Tibial nerve (tissue), 4 donors: ENCODE results near the gene FBF1. TPM values are rescaled to one million over a fixed set of nuclear protein-coding genes. Genes with fewer than 3 reads are reported as not detected.

Source experiments
- DNase-seq, 2 donors: peaks; one replicate each; pipeline ENCODE4 v3.0.0-alpha.2; 2019; ENCODE audit warnings: low spot score in 2 of 2
- H3K27ac ChIP-seq, 4 donors: fragments of 200-600 bp; sonication (generic) in 3 of 4; one replicate each; pipeline ENCODE4 v1.5.1; 2017 to 2019; ENCODE audit warnings: mild to moderate bottlenecking in 1 of 4
- H3K27me3 ChIP-seq, 2 donors: fragments of 200-600 bp; sonication (generic) in 1 of 2; one replicate each; pipeline versions ENCODE4 v1.5.1 to v1.6.0; 2017 to 2019
- H3K36me3 ChIP-seq, 3 donors: fragments of 200-600 bp; sonication (generic); one replicate each; pipeline ENCODE4 v1.5.1; 2018 to 2019
- H3K4me1 ChIP-seq, 4 donors: fragments of 200-600 bp; sonication (generic) in 3 of 4; one replicate each; pipeline ENCODE4 v1.5.1; 2017 to 2019
- H3K4me3 ChIP-seq, 4 donors: fragments of 200-600 bp; sonication (generic) in 3 of 4; one replicate each; pipeline ENCODE4 v1.5.1; 2017 to 2019; ENCODE audit warnings: mild to moderate bottlenecking in 1 of 4, moderate library complexity in 1 of 4
- H3K9me3 ChIP-seq, 4 donors: fragments of 200-600 bp; sonication (generic) in 3 of 4; one replicate each; pipeline ENCODE4 v1.5.1; 2017 to 2019
- EP300 ChIP-seq, 2 donors: sonication (generic); formaldehyde crosslinking; IDR thresholded peaks; one replicate each; pipeline ENCODE4 v1.6.1; 2017; ENCODE audit warnings: antibody characterized with exemption in 2 of 2, mild to moderate bottlenecking in 1 of 2
- POLR2A ChIP-seq, 2 donors: fragments of 450-650 bp; IDR thresholded peaks; one replicate each; pipeline ENCODE4 v1.6.1; 2017; ENCODE audit warnings: antibody characterized with exemption in 2 of 2, mild to moderate bottlenecking in 2 of 2, moderate library complexity in 2 of 2
- WGBS, 2 donors: methylation state at CpG; one replicate each; pipeline ENCODE4 v1.1.5; 2018; 5-methylcytosine and 5-hydroxymethylcytosine counted together
- total RNA-seq, 4 donors: library from RNA; depleted of rRNA; stranded (reverse); fragments of >200 nt; gene quantifications; one replicate each; pipeline ENCODE4 v1.1.0, GENCODE V29; 2016
- TF ChIP-seq, protein P1 (sequence below), 5 experiments: fragments of 200-600 bp in 3 of 5; fragments of 450-650 bp in 2 of 5; sonication (generic) in 3 of 5; IDR thresholded peaks; one replicate each; pipeline ENCODE4 v1.5.1; 2016 to 2019; ENCODE audit warnings: antibody characterized with exemption in 5 of 5, mild to moderate bottlenecking in 3 of 5, moderate library complexity in 2 of 5

Gene FBF1
- total RNA-seq, 4 donors from 2014 or later: 19.9 to 32.4 (median 25.7) TPM

DNA sequence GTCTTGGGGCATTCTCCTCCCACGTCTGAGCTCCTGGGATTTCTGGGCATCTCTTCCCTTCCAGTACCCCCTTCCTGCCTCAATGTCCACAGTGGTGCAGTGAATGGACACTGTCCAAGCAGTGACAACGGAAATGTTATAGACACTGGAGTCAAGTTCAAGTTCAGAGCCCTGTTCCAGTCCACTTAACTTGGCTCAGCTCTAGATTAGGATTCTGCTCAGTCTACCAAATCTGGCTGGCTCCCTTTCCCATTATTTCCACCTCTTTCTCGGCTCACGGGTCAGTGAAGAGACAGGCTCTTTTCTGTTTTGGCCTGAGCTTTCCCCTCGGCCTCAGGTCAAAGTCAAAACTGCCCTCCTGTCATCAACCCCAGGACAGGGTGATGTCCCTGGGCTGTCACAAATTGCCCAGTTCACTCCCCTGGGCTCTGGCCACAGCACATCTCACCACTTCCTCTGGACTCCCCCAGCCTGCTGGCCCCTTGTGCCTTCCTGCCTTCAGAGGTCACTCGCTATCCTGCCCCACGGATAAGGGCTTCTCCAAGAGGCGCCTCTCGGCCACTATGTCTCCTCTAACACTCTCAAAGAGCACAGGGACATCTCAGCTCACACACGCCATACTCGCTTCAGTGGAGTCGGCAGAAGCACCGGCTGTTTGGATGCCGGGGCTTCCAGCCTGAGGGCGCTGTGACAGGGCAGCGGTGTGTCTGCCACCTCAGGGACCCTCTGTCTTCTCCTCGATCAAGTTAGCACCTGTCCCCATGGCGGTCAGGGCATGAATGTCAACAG lies 18.5 kb downstream of the FBF1 start:
- TF ChIP-seq, protein P1, sequence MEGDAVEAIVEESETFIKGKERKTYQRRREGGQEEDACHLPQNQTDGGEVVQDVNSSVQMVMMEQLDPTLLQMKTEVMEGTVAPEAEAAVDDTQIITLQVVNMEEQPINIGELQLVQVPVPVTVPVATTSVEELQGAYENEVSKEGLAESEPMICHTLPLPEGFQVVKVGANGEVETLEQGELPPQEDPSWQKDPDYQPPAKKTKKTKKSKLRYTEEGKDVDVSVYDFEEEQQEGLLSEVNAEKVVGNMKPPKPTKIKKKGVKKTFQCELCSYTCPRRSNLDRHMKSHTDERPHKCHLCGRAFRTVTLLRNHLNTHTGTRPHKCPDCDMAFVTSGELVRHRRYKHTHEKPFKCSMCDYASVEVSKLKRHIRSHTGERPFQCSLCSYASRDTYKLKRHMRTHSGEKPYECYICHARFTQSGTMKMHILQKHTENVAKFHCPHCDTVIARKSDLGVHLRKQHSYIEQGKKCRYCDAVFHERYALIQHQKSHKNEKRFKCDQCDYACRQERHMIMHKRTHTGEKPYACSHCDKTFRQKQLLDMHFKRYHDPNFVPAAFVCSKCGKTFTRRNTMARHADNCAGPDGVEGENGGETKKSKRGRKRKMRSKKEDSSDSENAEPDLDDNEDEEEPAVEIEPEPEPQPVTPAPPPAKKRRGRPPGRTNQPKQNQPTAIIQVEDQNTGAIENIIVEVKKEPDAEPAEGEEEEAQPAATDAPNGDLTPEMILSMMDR (IDR thresholded peaks at IDR 0.05): no peak
- TF ChIP-seq POLR2A (IDR thresholded peaks at IDR 0.05): no peak
- no peak for TF ChIP-seq EP300 (IDR thresholded peaks at IDR 0.05)

DNA sequence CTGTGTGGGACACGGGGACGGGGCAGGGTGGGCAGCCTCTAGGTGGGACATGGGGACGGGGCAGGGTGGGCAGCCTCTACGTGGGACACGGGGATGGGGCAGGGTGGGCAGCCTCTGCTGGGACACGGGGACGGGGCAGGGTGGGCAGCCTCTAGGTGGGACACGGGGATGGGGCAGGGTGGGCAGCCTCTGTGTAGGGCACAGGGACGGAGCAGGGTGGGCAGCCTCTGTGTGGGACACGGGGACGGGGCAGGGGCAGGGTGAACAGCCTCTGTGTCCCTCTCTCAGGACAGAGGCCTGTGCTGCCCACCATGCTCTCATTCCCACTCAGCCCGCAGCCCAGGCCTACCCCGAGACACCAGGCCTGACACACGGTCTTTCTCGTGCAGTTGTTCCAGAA lies 19.2 kb downstream of the FBF1 start:
- TF ChIP-seq POLR2A (IDR thresholded peaks at IDR 0.05) (no peak), EP300 (IDR thresholded peaks at IDR 0.05) (no peak)
- TF ChIP-seq, protein P1 (IDR thresholded peaks at IDR 0.05): no peak
- Histone ChIP-seq H3K27ac (no peak overlapping the region), H3K36me3 (peaks cover 0 to 99% (median 0%) of the 10 kb centered on the region in 3 donors), H3K9me3 (no peaks in the 10 kb centered on the region), H3K4me1 (no peaks in the 10 kb centered on the region), H3K27me3 (no peaks in the 10 kb centered on the region), H3K4me3 (no peak overlapping the region)
- 88 to 92% methylated on average over 13 to 14 of the region's 15 CpGs for WGBS, 2 donors
- no peak for DNase-seq

More for the DNA sequence above, 18.5 kb downstream of the FBF1 start:
- H3K4me1 ChIP-seq: no peaks in the 10 kb centered on the region
- H3K9me3 ChIP-seq: no peaks in the 10 kb centered on the region
- WGBS, 2 donors: 78 to 81% methylated on average over 18 of the region's 18 CpGs
- no peak for DNase-seq
- peaks cover 0 to 99% (median 0%) of the 10 kb centered on the region in 3 donors for H3K36me3 ChIP-seq
- H3K27ac ChIP-seq: no peak overlapping the region
- H3K27me3 ChIP-seq: no peaks in the 10 kb centered on the region
- no peak overlapping the region for H3K4me3 ChIP-seq

DNA sequence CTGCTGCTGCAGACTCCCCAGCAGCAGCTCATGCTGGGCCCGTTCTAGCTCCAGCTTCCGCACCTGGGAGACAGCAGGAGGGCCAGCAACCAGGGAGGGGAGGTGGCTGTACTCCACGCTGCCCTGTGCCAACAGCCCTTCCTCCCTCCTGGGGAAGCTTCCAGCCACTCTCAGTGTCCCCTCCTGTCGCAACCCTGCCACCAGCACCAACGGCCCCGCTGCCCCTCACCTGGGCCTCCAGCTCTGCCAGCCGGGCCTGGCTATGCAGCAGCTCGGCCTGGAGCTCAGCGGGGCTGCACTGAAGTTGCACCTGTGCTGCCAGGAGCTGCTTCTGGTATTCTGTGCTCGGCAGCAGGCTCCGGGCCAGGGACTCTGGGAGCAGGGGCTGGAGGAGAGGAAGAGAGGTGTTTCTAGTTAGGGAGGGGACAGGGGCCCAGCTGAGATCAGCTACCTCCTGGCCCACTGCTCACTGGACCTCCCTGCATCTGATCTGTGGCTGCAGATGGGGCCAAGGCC lies 20.7 kb downstream of the FBF1 start:
- Histone ChIP-seq H3K4me3 (no peak overlapping the region), H3K27ac (no peak overlapping the region), H3K4me1 (no peaks in the 10 kb centered on the region), H3K36me3 (peaks cover 0 to 87% (median 0%) of the 10 kb centered on the region in 3 donors), H3K9me3 (no peaks in the 10 kb centered on the region), H3K27me3 (no peaks in the 10 kb centered on the region)
- TF ChIP-seq, protein P1 (IDR thresholded peaks at IDR 0.05): no peak
- no peak for TF ChIP-seq POLR2A (IDR thresholded peaks at IDR 0.05)
- TF ChIP-seq EP300 (IDR thresholded peaks at IDR 0.05): no peak
- 86 to 95% methylated on average over 8 to 11 of the region's 11 CpGs for WGBS, 2 donors
- DNase-seq: no peak

DNA sequence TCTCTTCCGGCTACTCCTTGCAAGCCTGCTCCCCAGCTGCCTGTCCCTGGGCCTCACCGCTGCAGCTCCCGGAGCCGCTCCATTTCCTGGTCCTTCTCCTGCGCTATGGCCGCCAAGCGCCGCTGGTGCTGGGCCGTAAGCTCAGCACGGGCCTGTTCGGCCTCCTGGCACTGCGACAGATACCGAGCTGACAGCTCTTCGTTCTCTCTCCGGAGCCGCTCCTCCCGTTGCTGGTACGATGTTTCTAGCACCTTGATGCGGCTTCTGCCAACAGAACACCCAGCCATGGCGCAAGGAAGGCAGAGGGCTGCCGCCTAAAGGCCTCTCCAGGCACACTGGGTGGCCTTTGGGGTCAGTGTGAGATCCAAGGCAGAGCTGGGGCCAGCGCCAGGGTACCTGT lies 21.2 kb downstream of the FBF1 start:
- Histone ChIP-seq H3K27me3 (no peaks in the 10 kb centered on the region), H3K9me3 (no peaks in the 10 kb centered on the region), H3K27ac (no peak overlapping the region), H3K4me3 (no peak overlapping the region), H3K4me1 (no peaks in the 10 kb centered on the region), H3K36me3 (peaks cover 0 to 87% (median 0%) of the 10 kb centered on the region in 3 donors)
- 94 to 95% methylated on average over 21 to 22 of the region's 22 CpGs for WGBS, 2 donors
- TF ChIP-seq POLR2A (IDR thresholded peaks at IDR 0.05) (no peak), EP300 (IDR thresholded peaks at IDR 0.05) (no peak)
- TF ChIP-seq, protein P1 (IDR thresholded peaks at IDR 0.05): no peak
- DNase-seq: no peak

DNA sequence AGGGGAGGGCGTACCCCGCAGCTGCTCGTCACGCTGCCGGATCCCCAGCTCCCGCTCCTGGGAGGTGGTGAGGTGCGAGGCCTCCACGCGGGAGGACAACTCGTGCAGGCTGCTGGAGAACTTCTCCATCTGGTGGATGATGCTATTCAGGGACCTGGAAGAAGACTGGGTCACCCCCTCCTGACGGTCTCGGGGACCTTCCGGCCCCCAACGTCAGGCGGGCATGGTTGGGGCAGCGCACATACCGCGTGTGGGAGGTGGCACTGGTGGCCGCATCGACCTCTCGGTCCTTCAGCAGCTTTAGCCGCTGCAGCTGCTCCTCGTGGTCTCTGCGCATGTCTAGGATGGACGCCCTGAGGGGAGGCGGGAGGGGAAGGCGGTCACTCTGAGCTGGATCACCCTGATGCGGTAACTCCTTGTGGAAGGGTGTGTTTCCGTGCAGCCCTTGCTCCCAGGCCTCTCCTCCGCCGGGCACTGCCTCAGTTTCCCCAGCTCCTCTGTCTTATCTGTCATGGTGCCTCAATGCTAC lies 22.9 kb downstream of the FBF1 start:
- H3K9me3 ChIP-seq: no peaks in the 10 kb centered on the region
- DNase-seq: no peak
- no peaks in the 10 kb centered on the region for H3K4me1 ChIP-seq
- 90 to 94% methylated on average over 21 to 31 of the region's 31 CpGs for WGBS, 2 donors
- no peak overlapping the region for H3K27ac ChIP-seq
- H3K4me3 ChIP-seq: no peak overlapping the region
- peaks cover 0 to 84% (median 0%) of the 10 kb centered on the region in 3 donors for H3K36me3 ChIP-seq
- no peaks in the 10 kb centered on the region for H3K27me3 ChIP-seq
- TF ChIP-seq, protein P1 (IDR thresholded peaks at IDR 0.05): no peak
